ENCODE data around the gene GRAP2.

The GRAP2 gene

DNA sequence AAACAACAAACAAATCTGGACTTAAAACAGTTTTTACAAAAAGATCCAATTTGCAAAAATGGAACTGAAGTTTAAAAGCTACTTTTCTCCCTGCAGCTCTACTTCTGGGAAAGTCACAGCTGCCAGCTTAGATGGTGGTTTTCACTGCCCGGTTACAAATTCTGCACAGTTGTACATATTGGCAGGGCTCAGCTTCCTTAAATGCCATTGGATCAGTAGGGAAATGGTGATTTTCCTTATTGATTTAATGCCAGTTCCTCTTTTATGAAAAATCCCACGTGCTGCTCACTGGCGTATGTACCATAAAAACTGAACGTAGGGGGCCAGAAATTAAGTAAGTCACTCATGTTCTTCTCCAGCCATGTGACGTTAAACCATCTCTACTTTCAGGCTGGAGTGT is 22.8 kb downstream of the GRAP2 start:
- DNase-seq (ENCODE audit: low read depth, low spot score), result no peak
- H3K4me3 ChIP-seq (ENCODE audit: low read depth, low read length), result no peak overlapping the region
- POLR2A ChIA-PET, result no interaction called here
- TF ChIP-seq, protein P1, sequence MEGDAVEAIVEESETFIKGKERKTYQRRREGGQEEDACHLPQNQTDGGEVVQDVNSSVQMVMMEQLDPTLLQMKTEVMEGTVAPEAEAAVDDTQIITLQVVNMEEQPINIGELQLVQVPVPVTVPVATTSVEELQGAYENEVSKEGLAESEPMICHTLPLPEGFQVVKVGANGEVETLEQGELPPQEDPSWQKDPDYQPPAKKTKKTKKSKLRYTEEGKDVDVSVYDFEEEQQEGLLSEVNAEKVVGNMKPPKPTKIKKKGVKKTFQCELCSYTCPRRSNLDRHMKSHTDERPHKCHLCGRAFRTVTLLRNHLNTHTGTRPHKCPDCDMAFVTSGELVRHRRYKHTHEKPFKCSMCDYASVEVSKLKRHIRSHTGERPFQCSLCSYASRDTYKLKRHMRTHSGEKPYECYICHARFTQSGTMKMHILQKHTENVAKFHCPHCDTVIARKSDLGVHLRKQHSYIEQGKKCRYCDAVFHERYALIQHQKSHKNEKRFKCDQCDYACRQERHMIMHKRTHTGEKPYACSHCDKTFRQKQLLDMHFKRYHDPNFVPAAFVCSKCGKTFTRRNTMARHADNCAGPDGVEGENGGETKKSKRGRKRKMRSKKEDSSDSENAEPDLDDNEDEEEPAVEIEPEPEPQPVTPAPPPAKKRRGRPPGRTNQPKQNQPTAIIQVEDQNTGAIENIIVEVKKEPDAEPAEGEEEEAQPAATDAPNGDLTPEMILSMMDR (IDR thresholded peaks at IDR 0.05; ENCODE audit: insufficient read depth, low read length, missing control alignments), result no peak
- CTCF ChIA-PET, result no interaction called here

- TF ChIP-seq, protein P1 (IDR thresholded peaks at IDR 0.05; ENCODE audit: insufficient read depth, low read length, missing control alignments), result no peak
- ChIA-PET CTCF (interaction anchor here (1.4 to 2.6 kb wide), 3 partner anchors 8 to 100 kb away, joined by 3 to 9 read pairs (median 5); no protein-coding TSS in a partner anchor), POLR2A (no interaction called here)
- H3K4me3 ChIP-seq (ENCODE audit: low read depth, low read length), result no peak overlapping the region
- DNase-seq (ENCODE audit: low read depth, low spot score), result no peak
Measured at GRCh38 chr22:39924286-39924685, 23.4 kb downstream of the GRAP2 start.

DNA sequence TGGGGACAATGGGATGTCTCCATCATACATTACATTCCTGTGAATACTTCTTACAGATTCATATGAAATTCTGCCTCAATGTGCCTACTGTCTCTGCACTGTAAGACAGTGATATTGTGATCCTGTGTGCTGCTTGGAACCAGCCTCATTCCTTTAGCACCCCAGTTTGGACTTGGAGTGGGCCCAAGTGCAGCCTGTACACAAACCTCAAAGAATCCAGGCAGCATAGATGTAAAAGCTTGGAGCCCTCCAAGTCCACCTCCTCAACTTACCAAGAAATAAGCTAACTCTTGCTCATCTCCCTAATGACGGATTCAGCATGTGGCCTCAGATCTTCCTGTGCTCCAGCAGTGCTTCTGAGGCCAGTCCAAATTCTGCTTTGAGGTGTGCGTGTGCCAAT is 24.4 kb downstream of the GRAP2 start:
- TF ChIP-seq, protein P1 (IDR thresholded peaks at IDR 0.05; ENCODE audit: insufficient read depth, low read length, missing control alignments), result no peak
- CTCF ChIA-PET, result interaction anchor here (1.4 to 2.6 kb wide), 3 partner anchors 8 to 99 kb away, joined by 3 to 9 read pairs (median 5); no protein-coding TSS in a partner anchor
- H3K4me3 ChIP-seq (ENCODE audit: low read depth, low read length), result no peak overlapping the region
- no peak for DNase-seq (ENCODE audit: low read depth, low spot score)
- POLR2A ChIA-PET, result no interaction called here

DNA sequence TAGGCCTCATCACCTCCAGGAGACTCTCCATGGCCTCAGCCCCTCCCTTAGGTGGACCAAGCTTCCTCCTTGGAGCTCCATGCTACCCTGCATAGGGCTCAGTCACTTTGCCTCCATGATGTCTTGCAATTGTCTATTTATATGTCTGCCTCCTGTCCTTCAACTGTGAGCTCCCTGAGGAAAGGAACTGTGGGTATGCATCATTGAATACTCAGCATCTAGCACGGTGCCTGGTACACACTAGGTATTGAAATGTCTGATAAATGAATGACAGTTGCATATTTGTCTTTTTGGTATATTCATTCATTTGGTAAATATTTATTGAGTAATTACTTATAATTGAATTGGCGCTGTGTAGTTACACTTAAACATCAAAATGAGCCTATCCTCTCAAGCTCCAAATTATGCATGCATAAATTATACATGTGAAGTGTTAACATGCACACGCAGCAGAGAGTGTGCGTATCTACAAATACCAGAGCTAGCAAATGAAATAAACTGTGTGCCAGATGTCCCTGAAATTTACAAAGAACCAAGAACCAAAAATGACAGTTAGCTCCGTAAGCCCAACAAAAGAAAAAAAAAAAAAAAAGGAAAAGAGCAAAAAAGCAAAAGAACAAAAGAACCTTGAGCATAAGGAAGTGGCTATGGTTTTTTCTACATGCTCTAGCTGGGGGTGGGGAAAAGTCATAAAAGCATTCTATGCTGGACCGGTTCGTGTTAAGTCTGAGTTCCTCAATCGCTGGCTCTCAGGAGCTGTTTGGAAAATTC is 25.2 kb downstream of the GRAP2 start:
- DNase-seq (ENCODE audit: low read depth, low spot score), result no peak
- POLR2A ChIA-PET, result no interaction called here

DNA sequence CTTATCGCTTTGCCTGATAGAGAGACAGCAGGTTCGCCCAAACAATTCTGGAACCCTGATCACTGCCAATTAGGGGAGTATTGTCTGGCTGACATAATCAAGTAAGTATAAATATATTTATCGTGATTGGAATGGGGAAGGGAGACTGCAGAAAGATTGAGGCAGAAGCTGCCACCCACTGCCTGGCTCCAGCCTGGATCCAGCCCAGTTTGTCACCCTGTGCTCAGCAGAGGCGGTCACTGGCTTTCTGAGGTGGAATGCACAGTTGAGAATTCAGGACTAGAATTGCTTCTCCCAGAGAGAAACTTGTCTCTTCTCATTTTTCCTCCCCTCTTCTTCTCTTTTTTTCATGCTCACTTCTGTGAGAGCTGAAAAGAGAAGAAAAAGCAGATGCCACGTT is 25.9 kb downstream of the GRAP2 start:
- H3K4me3 ChIP-seq (ENCODE audit: low read depth, low read length), result no peak overlapping the region
- ChIA-PET POLR2A (no interaction called here), CTCF (interaction anchor here (2.6 kb wide), 1 partner anchor 98 kb away, joined by 9 read pairs; no protein-coding TSS in a partner anchor)
- no peak for DNase-seq (ENCODE audit: low read depth, low spot score)
- TF ChIP-seq, protein P1 (IDR thresholded peaks at IDR 0.05; ENCODE audit: insufficient read depth, low read length, missing control alignments), result no peak

More for the DNA sequence above, 25.2 kb downstream of the GRAP2 start:
- TF ChIP-seq, protein P1 (IDR thresholded peaks at IDR 0.05; ENCODE audit: insufficient read depth, low read length, missing control alignments), result no peak
- CTCF ChIA-PET, result interaction anchor here (0.6 to 2.6 kb wide), 3 partner anchors 9 to 815 kb away, joined by 3 to 9 read pairs (median 3); no protein-coding TSS in a partner anchor
- H3K4me3 ChIP-seq (ENCODE audit: low read depth, low read length), result no peak overlapping the region

GRCh38 chr22:39927544-39927943 is 26.7 kb downstream of the GRAP2 start:
- no peak for DNase-seq (ENCODE audit: low read depth, low spot score)
- TF ChIP-seq, protein P1 (IDR thresholded peaks at IDR 0.05; ENCODE audit: insufficient read depth, low read length, missing control alignments), result no peak
- POLR2A ChIA-PET, result no interaction called here
- CTCF ChIA-PET, result interaction anchor here (0.8 kb wide), 1 partner anchor 10 kb away, joined by 3 read pairs; no protein-coding TSS in a partner anchor
- H3K4me3 ChIP-seq (ENCODE audit: low read depth, low read length), result no peak overlapping the region
